GM12865 (cell line): ENCODE data around the gene WDR17.
A peak's percentile ranks its signal among the peaks of the same experiment; 100 is the strongest.

Source experiments
- DNase-seq: peaks from one replicate; pipeline ENCODE4 v3.0.0; 2010; ENCODE audit warnings: low read depth
- H3K4me3 ChIP-seq: 2 replicates; pipeline ENCODE4 v1.5.1; 2011; ENCODE audit warnings: mild to moderate bottlenecking, low read depth, low read length, control low read depth
- TF ChIP-seq, protein P1 (sequence below): IDR thresholded peaks from 2 replicates; pipeline ENCODE4 v1.5.1; 2011; ENCODE audit warnings: low read length, control low read depth, low read depth, inconsistent platforms; ENCODE audit not compliant: insufficient read depth; ENCODE audit errors: missing control alignments

WDR17 gene

DNA sequence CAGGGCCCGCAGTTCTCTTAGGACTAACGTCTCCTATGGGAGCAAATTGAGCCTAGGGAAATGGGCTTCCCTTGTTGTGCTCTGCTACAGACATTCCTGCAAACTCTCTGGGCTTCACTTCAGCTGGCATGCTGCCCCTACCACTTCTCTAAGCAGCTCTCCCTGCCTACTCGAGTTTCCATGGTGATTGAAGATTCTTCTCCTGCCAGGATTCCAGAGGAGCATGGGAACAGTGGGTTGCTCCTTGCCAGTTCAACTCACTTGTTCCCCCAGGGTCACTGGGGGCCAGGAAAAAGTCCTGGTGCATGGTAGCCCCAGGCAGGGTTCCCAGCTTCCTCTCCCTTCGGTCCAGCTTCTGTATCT lies 21.1 kb upstream of the WDR17 start:
- TF ChIP-seq, protein P1, sequence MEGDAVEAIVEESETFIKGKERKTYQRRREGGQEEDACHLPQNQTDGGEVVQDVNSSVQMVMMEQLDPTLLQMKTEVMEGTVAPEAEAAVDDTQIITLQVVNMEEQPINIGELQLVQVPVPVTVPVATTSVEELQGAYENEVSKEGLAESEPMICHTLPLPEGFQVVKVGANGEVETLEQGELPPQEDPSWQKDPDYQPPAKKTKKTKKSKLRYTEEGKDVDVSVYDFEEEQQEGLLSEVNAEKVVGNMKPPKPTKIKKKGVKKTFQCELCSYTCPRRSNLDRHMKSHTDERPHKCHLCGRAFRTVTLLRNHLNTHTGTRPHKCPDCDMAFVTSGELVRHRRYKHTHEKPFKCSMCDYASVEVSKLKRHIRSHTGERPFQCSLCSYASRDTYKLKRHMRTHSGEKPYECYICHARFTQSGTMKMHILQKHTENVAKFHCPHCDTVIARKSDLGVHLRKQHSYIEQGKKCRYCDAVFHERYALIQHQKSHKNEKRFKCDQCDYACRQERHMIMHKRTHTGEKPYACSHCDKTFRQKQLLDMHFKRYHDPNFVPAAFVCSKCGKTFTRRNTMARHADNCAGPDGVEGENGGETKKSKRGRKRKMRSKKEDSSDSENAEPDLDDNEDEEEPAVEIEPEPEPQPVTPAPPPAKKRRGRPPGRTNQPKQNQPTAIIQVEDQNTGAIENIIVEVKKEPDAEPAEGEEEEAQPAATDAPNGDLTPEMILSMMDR = no peak
- H3K4me3 ChIP-seq = no peak overlapping the region
- no peak for DNase-seq

DNA sequence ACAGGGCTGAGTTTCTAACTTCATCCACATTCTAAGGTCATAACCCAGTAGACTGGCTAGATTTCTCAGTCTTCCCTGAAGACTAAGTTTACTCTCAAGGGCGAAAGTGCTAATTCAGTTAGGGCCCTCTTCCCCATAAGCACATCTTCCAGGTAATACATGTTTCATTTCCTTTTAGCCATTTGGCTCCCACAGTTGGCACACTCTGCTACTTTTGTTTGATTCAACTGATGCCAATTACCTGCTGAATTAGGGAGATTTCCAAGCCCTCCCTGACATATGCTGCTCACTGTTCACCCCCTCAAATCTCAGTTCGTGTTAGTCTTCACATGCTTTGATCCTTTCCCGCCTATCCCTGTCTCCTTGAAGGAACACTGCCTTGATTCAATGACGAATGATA lies 17.0 kb upstream of the WDR17 start:
- TF ChIP-seq, protein P1 = no peak
- no peak overlapping the region for H3K4me3 ChIP-seq
- no peak for DNase-seq

DNA sequence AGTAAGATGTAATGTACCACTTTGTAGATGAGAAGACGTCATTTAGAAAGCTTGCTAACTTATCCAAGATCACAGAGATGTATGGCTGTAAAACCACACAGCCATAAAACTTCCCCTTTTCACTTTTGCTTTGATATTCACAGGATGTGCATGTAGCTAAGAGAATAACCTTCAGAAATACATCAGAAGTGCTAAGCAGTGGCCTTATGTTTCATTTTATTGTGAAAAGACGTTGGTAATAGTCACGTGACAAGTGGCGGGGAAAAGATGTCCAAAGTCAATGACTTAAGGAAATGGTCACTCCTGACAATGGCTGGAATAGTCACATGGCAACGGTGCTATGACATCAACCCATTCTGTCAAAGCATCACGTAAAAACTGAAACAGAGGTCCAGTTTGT lies 12.9 kb upstream of the WDR17 start:
- DNase-seq = peak; percentile 67
- no peak overlapping the region for H3K4me3 ChIP-seq
- TF ChIP-seq, protein P1 = no peak

DNA sequence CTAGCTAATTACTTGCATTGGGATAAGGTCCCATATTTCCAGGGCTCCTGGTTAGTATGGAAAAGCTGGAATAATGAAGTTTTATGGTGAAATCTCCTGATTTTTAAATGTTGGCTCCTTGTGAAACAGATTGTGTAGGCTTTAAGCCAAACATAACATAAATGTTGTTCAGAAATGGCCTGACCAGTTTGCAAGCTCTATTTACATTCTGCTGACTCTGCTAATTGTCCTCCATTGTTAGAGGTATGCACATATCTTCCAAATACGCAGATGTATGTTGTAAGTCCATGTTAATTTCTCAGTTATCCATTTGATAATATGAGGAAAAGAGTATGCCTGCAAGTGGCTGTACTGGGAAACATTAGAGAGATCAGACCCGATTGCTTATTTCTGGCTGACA lies 11.9 kb upstream of the WDR17 start:
- DNase-seq = no peak

DNA sequence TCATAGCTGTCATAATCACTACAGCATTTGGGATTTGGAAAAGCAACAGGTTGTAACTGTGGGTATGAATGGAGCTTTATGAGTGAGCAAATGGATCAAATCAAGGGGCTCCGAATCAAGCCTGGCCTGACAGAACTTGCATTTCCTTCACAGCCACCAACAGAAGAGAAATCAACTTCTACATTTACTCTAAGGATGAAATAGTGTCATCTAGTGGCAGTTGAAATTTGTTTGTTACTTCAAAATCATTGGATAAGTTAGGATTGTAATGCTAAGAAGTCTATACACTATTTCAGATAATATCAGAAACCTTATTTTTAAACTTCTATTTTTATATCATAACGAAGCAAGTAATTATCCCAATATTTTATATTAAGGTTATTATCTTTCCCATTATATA lies 10.7 kb upstream of the WDR17 start:
- H3K4me3 ChIP-seq = no peak overlapping the region
- TF ChIP-seq, protein P1 = peak; percentile 32
- peak; percentile 20 for DNase-seq

More for the DNA sequence above, 11.9 kb upstream of the WDR17 start:
- TF ChIP-seq, protein P1 = no peak
- H3K4me3 ChIP-seq = no peak overlapping the region

DNA sequence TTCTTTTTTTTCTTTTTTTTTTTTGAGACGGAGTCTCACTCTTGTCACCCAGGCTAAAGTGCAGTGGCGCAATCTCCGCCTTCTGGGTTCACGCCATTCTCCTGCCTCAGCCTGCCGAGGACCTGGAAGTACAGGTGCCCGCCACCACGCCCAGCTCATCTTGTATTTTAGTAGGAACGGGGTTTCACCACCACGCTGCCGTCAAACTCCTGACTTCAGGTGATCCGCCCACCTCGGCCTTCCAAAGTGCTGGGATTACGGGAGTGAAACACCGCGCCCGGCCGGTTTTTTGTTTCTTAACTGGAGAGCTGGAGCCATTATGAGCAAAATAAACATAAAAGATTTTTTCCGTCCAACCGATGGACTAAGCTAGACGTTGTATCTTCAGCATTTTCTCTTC lies 1.9 kb upstream of the WDR17 start:
- DNase-seq = no peak
- H3K4me3 ChIP-seq = no peak overlapping the region
- TF ChIP-seq, protein P1 = no peak

DNA sequence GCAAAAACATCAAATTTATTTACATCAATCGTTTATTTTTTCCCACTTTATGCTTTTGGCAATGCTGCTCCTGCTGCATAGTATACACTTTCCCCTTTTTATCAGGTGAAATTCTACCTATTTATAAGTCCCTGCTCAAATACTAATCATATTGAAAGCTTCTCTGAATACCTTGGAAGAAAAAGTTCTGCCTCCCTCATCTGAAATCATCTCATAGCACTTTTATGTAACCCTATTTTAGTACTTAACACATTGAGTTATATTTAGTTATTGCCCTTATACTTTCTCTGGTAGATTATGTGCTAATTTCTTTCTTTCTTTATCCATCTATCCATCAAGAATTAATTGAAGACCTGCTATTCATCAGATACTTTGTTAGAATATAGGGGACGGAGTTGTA lies 1.1 kb upstream of the WDR17 start:
- TF ChIP-seq, protein P1 = no peak
- no peak for DNase-seq
- H3K4me3 ChIP-seq = no peak overlapping the region
